DND-41 (cell line): Measurements from ENCODE around the gene PKN3.

Source experiments
- EZH2 ChIP-seq: IDR thresholded peaks from 3 replicates; pipeline ENCODE4 v1.6.1; 2012; ENCODE audit warnings: borderline replicate concordance, low read depth, mild to moderate bottlenecking, moderate library complexity, low read length, inconsistent platforms; ENCODE audit not compliant: severe bottlenecking
- TF ChIP-seq, protein P1 (sequence below): IDR thresholded peaks from 2 replicates; pipeline ENCODE4 v1.5.1; 2012; ENCODE audit warnings: borderline replicate concordance, low read length, moderate library complexity, mild to moderate bottlenecking; ENCODE audit not compliant: poor library complexity, severe bottlenecking; ENCODE audit errors: extremely low read depth

DNA sequence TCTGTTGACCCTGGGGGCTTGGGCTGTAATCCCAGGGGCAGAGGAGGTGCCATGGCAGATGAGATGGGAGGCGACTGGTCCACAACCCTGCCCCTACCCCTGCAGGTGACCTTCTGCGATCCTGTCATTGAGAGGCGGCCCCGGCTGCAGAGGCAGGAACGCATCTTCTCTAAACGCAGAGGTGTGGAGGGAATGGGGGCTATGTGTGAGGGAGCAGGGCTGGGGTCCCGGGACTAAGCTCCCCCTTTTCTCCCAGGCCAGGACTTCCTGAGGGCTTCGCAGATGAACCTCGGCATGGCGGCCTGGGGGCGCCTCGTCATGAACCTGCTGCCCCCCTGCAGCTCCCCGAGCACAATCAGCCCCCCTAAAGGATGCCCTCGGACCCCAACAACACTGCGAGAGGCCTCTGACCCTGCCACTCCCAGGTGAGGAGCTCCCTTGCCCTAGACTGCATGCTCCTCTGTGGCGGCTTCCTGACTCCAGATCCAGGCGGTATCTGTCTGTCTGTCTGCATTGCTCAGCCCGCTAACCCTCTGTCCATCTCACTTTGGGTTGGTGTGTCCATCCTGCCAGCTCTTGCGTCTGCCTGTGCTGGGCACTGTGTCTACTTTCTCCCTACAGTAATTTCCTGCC, 11.8 kb downstream of the PKN3 start:
- TF ChIP-seq, protein P1, sequence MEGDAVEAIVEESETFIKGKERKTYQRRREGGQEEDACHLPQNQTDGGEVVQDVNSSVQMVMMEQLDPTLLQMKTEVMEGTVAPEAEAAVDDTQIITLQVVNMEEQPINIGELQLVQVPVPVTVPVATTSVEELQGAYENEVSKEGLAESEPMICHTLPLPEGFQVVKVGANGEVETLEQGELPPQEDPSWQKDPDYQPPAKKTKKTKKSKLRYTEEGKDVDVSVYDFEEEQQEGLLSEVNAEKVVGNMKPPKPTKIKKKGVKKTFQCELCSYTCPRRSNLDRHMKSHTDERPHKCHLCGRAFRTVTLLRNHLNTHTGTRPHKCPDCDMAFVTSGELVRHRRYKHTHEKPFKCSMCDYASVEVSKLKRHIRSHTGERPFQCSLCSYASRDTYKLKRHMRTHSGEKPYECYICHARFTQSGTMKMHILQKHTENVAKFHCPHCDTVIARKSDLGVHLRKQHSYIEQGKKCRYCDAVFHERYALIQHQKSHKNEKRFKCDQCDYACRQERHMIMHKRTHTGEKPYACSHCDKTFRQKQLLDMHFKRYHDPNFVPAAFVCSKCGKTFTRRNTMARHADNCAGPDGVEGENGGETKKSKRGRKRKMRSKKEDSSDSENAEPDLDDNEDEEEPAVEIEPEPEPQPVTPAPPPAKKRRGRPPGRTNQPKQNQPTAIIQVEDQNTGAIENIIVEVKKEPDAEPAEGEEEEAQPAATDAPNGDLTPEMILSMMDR = no peak
- no peak for TF ChIP-seq EZH2
